HG03108 (cell line): ENCODE data around the gene GRM7.

Source experiments
- ATAC-seq: cut with Tn5 transposase; IDR thresholded peaks from one replicate; pipeline ENCODE4 v1.9.1; 2021; ENCODE audit warnings: moderate library complexity; ENCODE audit not compliant: unreplicated experiment

GRM7 gene

DNA sequence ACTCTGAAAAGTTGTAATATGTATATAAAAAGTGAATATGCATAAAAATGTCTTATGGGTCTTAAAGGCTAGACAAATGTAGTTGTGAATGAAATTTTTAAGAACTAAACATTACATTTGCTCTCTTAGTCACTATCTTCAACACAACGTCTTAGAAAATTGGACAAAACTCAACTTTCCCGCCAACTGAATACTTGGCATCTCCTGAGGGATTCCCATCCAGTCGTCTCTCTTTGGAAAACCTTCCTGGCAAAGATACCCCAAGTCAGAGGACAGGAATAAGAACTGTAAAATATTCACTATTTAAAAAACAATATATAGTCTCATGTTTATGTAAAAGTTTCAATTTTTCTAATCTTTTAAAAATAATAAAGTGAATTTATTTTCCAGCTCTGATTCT is 354.8 kb downstream of the GRM7 start:
- no peak for ATAC-seq

DNA sequence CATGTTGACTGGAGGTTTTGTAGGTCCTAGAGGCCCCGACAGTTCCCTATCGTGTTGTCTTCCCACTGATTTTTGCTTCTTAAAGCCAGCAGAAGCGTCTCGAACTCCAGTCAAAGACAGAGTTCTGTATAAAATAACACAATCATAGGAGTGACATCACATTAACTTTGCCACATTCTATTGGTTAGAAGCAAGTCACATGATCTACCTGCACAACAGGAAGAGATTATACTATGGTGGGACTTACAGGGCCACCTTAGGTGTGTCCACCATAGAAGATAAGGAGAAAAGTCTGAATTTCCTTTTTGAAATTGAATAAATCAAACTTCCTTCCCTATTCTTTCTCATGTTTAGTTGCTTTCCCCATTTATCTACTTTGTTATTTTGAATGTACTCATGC is 365.5 kb downstream of the GRM7 start:
- no peak for ATAC-seq

DNA sequence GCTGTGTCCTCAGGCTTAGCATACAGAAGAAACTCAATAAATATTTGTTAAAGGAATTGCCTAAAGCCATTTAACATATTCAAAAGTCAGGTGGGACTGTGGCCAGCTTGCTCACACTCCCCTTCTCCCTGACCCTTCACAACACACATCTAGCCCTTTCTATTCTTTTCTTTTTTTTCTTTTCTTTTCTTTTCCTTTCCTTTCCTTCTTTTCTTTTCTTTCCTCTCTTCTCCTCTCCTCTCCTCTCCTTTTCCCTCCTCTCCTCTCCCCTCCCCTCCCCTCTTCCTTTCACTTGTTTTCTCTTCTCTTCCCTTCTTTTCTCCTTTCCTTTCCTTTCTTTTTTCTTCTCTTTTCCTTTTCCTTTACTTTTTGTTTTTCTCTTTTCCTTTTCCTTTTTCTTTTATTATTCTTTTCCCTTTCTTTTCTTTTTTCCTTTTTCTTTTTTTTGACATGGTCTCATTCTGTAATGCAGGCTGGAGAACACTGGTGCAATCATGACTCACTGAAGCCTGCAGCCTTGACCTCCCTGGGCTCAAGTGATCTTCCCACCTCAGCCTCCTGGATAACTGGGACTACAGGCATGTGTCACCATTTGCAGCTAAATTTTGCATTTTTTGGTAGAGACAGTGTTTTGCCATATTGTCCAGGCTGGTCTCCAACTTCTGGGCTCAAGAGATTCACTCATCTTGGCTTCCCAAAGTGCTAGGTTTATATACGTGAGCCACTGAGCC is 377.8 kb downstream of the GRM7 start:
- no peak for ATAC-seq

DNA sequence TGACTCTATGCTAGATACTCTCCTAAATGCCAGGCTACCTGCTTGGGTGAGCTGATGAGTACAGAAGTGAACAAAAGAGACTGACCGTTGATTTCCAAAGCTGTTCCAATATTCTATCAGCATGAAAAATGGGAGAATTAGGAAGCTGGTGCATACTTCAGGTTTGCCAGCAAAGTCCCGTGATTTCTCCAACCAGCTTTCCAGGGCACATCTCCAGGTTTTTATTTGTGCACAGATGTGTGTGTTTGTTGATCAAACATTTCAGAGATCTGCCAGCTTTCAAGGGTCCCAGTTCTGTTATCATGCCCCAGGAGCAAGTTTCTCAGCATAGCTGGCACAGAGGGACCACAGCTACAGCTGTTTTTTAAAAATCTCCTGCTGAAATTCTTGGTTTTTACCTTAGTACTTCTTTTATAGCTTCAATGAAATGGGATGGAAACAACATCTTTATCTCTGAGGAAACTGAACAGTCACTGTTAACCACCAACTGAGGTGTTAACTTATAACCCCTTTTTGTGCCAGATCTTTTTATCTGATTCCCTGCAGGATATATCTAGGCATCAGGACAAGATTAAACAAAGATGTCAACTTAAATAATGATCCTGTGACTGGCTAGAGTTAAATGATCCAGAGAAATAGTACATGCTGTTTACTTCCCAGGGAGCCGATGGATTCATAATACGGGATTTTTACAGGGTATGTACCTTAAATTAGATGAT is 380.8 kb downstream of the GRM7 start:
- ATAC-seq: no peak

DNA sequence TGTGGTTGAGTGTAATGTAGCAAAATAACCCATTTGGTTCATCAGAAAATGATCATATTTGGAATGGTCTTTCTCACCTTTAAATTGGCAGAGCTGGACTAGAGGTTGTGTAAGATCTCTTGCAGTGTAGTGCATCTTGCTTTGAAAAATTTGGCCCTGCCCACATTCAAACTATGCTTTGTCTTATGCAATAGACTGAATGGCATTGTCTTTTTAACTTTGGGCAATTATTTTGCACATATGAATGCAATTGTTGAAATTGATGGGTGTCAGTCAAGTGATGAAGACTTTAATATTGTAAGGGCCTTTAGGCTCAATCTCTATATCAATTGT is 381.4 kb downstream of the GRM7 start:
- no peak for ATAC-seq

DNA sequence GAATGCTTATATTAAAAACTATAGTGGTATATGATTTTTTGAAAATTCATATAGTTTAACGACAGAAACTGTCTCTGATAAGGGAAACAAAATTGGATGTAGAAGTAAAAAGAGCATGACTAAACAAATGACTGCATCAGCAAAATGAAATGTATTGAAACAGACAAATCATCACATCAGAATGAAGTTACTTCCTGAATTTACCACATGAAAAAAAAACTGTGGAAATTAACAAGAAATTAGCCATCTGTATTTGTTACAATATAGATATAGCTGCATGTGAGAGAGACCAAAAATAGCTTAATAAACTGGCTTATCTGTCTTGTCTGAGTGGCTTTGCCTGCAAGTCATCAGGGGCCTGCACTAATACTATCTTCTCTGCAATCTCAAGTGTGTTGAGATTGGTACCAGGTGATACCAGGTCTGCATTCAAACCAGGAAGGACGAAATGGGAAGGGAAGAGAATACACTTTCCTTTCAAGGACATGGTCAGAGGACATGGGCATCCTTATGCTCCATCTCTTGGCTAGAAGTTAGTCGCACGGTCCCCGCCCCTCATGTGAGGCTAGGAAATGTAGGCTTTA is 388.7 kb downstream of the GRM7 start:
- no peak for ATAC-seq

DNA sequence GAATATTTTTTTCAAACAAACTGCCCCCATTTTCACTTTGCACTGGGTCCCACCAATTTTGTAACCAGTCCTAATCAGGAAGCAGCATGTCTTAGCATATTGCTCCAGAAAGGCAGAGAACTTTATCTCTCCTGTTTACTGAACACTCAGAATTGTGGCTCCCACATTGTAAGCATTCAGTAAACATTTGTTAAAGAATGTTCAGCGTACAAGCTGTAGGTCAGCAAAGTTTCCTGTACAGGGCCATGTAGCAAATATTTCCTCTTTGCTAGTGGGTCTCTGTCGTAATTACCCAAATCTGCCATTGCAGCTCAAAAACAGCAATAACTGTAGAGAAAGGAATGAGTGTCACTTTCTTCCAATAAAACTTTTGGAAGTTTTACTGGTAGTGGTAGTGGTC is 393.3 kb downstream of the GRM7 start:
- no peak for ATAC-seq

DNA sequence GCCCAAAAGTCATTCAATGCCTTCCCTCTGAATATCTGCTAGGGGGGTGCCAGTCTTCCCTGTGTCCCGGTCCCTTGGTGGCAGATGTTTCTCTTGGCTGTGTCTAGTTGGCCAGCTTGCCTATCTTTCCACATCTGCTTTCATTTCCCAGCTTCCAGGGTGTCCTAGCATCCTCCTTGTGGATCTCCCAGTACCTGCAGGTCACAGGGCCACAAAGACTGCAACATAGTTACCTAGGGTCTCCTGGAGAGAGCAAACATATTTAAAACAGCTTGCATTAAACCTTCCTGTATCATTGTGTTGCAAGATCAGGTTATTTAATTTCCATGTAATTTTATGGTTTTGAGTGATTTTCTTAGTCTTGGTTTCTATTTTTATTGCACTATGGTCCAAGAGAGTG is 400.1 kb downstream of the GRM7 start:
- ATAC-seq: no peak

DNA sequence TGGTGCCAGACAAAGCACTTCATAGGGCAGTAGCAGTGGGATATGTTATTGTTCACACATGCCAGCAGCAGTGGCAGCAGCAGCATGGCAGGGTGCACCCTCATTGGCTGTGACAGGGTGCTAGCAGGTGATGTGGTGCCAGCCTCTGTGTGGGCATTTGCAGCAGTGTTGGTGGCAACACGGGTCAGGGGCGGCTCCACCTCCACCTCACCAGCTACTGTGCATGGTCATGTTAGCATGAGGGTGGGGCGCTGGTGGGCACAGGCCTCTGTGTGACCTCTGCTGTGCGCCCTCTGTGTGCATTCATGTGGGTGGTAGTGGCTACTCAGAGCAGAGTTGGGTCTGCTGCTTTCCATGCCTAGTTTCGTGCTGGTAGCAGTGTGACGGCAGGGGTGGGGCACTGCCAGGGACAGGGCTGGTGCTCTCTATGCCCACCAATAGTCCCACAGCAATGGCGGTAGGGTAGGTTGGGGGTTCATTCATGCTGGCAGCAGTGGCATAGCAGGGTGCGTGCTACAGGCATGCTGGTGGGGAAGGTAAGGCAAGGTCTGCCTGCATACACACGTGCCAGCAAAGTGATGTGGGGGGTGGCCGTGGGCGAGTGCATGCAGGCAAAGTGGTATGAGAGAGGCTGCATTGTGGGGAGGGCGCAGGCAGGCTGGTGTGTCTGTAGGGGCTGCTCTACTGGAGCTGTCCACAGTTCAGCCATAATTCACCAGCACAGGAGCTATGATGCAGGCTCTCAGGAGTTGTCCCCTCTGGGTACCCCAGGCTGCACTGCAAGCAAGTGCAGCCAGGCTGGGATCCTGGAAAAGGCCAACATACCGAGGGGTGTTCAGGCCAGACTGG is 402.7 kb downstream of the GRM7 start:
- no peak for ATAC-seq

DNA sequence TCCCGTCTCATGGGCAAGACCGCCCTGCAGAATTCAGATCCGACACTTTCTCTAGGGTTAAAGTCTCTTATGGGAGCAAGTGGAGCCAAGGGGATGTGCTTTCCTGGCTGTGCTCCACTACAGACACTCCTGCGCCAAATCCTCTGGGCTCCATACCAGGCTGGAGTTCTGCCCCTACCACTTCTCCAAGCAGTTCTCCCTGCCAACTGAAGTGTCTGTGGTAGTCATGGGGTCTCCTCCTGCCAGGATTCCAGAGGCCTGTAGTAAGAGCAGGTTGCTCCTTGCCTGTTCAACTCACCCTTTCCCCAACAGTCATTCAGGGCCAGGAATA is 403.2 kb downstream of the GRM7 start:
- no peak for ATAC-seq

DNA sequence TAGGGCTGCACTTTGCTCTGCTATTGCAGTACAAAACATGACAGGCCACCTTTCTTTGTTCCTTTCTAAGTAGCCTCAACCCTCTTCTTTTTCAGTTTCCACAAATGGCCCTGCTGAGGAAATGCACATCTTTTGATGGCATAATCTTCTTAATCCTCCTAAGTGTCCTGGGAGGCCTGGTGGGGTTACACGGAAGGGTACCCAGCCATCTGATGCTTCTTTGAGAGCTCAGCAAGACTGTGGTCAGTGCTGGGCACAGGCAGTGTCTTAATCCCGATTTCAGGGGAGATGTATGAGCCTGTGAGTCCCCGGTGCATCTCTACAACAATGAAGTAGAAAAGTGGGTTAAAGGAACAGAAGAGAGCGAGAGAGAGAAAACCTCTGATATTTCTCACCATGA is 404.8 kb downstream of the GRM7 start:
- no peak for ATAC-seq

DNA sequence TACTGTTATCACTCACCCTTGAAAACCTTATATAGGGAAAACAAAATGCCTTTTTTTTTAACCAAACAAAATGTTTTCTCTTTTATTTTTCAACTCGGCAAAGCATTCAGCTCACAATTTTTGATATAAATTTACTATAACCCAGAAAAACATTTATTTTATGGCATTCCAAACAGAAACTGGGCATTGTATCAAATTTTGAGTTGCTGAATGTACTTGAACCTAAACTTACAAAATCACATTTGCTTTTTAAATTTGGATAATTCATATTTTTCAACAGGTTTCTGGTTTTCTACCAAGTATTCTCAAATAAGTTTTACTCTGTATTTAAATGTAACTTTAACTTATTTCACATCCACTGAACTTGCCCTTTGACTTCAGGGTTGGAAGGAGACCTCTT is 405.6 kb downstream of the GRM7 start:
- ATAC-seq: no peak

DNA sequence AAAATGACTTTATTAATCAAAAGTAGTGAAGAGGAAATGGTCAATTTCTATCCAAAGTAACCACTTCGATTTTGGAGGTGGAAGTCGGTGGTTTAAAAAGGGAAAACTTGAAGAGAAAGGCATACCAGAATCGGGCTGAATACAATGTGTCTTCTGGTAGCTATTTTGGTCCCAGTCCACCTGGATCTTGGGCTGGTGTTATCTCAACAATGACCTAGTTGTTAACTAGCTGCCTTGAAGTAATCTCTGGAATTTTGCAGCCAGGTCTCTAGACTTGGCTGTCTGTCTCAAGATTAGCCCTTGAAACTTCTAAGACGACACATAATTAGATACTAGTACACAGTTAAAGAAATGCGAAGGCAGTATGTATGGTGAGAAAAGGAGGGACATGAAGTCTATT is 409.8 kb downstream of the GRM7 start:
- ATAC-seq: no peak

DNA sequence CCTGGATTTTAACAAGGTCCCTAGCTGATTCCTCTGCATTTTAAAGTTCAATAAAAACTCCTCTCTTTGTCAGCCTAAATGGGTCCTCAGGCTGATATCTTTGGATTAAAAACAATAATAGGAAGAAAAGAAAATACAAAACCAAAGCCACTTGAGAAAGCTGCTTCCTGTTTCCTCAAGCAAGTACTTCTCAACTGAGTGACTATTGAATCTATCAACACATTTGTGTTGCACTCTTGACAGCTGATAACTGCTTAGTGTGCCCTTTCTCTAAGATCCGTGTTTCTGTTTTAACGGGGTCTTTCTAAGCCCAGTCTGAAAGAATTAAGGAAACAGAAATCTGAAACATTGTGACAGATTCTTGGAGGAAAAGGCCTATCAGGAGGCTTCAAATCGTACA is 410.7 kb downstream of the GRM7 start:
- ATAC-seq: no peak

DNA sequence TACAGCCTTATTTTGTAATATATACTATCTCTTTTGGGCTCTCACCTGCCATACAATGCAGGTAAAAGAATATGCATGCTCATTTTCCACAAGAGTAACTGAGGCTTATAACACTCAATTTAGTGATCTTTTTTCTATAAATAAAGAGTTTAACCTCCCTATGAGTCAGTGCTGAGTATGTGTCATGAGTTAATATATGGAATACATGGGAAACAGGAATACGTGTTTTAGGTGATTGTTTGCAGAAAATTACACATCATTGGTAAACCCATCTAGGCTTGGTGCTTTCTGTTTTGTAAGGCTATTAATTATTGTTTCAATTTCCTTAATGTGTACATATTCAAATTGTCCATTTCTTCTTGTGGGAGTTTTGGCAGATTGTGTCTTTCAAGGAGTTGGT is 411.3 kb downstream of the GRM7 start:
- no peak for ATAC-seq

DNA sequence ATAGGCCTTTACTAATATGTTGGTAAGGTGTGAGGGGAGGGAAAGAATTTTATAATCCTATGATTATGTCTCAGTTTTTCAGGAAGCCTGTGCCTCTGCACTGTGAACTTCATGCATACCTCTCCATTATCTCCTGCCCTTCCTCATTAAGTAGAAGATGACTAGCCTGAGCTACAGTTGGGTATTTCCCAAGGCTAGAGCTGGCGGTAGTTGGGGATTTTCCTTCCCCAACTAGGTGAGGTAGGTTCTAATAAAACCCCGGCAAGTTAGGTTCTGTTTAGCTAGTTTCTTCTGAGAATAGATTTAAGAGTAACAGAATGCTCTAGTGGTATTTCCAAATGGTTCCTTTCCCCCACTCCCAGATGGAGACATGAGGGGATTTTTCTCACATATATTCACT is 414.5 kb downstream of the GRM7 start:
- ATAC-seq: no peak

DNA sequence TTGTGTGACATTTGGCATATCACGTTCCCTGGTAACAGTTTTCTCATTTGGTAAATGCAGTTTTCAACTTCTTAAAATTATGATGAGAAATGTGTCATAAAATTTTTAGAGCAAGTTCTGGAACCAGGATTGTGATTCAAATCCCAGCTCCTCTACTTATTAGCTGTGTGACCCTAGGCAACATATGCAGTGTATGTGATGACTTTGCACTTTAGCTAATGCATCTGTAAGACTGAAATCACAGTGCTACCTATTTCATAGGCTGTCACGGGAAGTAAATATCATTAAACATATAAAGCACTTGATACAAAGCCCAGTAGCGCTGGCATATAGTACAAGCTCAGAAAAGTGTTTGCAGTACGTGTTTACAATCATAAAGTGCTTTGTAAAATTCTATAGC is 419.4 kb downstream of the GRM7 start:
- no peak for ATAC-seq

DNA sequence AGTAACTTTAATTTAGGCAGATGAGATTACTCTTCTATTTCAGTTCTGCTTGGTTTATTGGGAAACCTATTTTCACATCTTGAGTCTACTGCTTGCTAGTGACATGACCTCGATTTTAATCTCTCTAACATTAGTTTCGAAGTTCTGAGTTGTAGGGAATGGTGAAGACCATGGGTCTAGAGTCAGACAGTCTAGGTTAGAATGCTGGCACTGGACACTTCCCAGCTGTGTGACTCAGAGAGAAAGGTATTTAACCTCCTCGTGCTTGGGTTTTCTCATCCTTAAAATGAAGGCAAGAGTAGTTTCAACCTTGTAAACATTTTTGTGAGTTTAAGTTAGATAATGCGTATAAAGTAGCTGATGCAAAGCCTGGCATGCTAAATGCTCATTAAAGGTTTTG is 422.1 kb downstream of the GRM7 start:
- no peak for ATAC-seq

DNA sequence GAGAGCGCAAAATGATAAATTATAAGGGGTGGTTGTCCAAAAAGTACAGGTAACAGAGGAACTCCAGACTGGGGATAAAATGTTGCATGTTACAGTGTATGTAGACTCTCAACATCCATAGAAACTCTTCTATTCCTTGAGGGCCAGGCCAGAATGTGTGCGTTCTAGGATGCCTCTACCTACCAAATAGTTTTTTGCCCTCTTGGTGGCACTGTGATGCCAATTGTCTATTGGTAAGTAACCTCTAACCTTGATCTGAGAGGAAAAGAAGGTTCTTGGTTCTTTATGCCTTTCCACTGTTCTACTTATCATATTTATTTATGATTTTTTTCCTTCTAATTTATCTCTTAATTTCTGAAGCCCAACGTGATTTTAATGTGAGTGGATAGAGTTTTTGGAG is 424.6 kb downstream of the GRM7 start:
- ATAC-seq: no peak

DNA sequence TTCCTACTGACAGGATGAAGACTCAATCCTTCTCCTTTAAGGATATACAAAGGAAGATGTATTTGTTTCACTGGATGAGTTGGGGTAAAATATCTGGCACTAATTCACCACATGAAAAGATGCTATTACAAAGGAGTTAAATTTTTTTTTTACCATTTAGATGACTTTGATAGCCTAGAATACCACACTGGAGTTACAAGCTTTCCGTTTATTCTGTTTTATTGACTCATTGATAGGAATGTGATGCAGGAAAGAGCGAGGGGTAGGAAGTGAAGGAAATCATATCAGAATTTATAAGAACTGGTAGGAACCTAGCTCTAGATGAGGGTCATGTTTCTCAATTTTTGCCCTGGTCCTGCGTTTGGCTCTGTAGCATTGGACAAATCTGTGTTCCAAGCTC is 427.2 kb downstream of the GRM7 start:
- no peak for ATAC-seq

DNA sequence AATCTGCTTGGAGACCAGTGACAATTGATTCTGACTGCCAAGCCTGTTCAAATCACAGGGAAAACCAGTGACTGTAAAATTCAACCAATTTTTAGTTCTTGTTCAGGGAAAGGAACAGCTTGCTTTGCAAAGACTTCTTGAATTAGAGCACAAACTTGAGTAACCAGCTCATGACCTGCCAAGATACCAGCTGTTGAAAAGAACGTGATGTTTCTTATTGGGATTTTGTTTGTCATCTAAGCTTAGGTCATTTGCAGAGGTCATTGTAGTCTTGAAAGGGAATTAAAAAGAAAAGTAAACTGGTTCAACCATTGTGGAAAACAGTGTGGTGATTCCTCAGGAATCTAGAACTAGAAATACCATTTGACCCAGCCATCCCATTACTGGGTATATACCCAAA is 428.2 kb downstream of the GRM7 start:
- no peak for ATAC-seq
